H1 (cell line): ENCODE measurements around the gene VCX3A.

Experiments
- BRCA1 ChIP-seq: IDR thresholded peaks from 2 replicates; pipeline ENCODE4 v1.6.1; 2012; ENCODE audit warnings: low read depth, low read length, improper control_type of control experiment
- CTCF ChIP-seq, 3 experiments: IDR thresholded peaks; 1 replicate in 2 of 3; 2 replicates in 1 of 3; pipeline versions ENCODE4 v1.5.1 to v1.6.1; 2011; ENCODE audit warnings: low read length in 3 of 3, mild to moderate bottlenecking in 3 of 3, inconsistent platforms in 2 of 3, low read depth in 1 of 3, moderate library complexity in 1 of 3; ENCODE audit not compliant: insufficient read depth in 1 of 3; ENCODE audit errors: control extremely low read depth in 1 of 3
- POLR2AphosphoS5 ChIP-seq: IDR thresholded peaks from 2 replicates; pipeline ENCODE4 v1.6.1; 2011; ENCODE audit warnings: low read depth, low read length
- RAD21 ChIP-seq, 2 experiments: IDR thresholded peaks in 1 of 2; conservative IDR thresholded peaks in 1 of 2; 2 replicates each; pipeline ENCODE4 v1.6.1; 2011; ENCODE audit warnings: low read depth in 2 of 2, low read length in 2 of 2, improper control_type of control experiment in 1 of 2, inconsistent platforms in 1 of 2, mild to moderate bottlenecking in 1 of 2, moderate library complexity in 1 of 2
- RXRA ChIP-seq: IDR thresholded peaks from 2 replicates; pipeline ENCODE4 v1.6.1; 2011; ENCODE audit warnings: low read depth, mild to moderate bottlenecking, low read length, moderate library complexity; ENCODE audit not compliant: insufficient read depth
- SIRT6 ChIP-seq: IDR thresholded peaks from one replicate; pipeline ENCODE4 v1.7.1; 2012; ENCODE audit warnings: low read length, inconsistent platforms

- TF ChIP-seq CTCF (IDR thresholded peaks at IDR 0.05; ENCODE audit: control extremely low read depth in 1 of 3, insufficient read depth in 1 of 3, low read depth in 1 of 3, low read length in 3 of 3) (no peak), POLR2AphosphoS5 (no peak), RAD21 (IDR thresholded peaks at IDR 0.05 in 1 of 2, conservative IDR thresholded peaks at IDR 0.05 in 1 of 2; ENCODE audit: low read depth in 2 of 2, low read length in 2 of 2) (no peak), BRCA1 (no peak), SIRT6 (no peak), RXRA (no peak)
Measured at GRCh38 chrX:6558979-6559378, 24.1 kb upstream of the VCX3A start.
